ENCODE results near the gene AXIN2.

Gene AXIN2

GRCh38 chr17:65584604-65585521, 23.4 kb upstream of the AXIN2 start:
- no peak for FAIRE-seq
- no peak for DNase-seq (ENCODE audit: extremely low spot score, insufficient read length, low read depth)

GRCh38 chr17:65583921-65584603, 22.6 kb upstream of the AXIN2 start:
- DNase-seq (ENCODE audit: extremely low spot score, insufficient read length, low read depth), result no peak
- FAIRE-seq, result no peak

GRCh38 chr17:65576939-65577338, 15.5 kb upstream of the AXIN2 start:
- DNase-seq (ENCODE audit: extremely low spot score, insufficient read length, low read depth), result no peak
- no peak for FAIRE-seq

- no peak for DNase-seq (ENCODE audit: extremely low spot score, insufficient read length, low read depth)
- no peak for FAIRE-seq
Measured at GRCh38 chr17:65573282-65573602, 11.8 kb upstream of the AXIN2 start.

GRCh38 chr17:65572581-65573281, 11.3 kb upstream of the AXIN2 start:
- DNase-seq (ENCODE audit: extremely low spot score, insufficient read length, low read depth) (no peak), FAIRE-seq (no peak)

- no peak for DNase-seq (ENCODE audit: extremely low spot score, insufficient read length, low read depth)
- no peak for FAIRE-seq
Measured at GRCh38 chr17:65572186-65572580, 10.7 kb upstream of the AXIN2 start.

- no peak for FAIRE-seq
- no peak for DNase-seq (ENCODE audit: extremely low spot score, insufficient read length, low read depth)
Measured at GRCh38 chr17:65568918-65569317, 7.5 kb upstream of the AXIN2 start.

GRCh38 chr17:65567566-65567965, 6.1 kb upstream of the AXIN2 start:
- FAIRE-seq (no peak), DNase-seq (ENCODE audit: extremely low spot score, insufficient read length, low read depth) (no peak)

- DNase-seq (ENCODE audit: extremely low spot score, insufficient read length, low read depth) (no peak), FAIRE-seq (no peak)
Measured at GRCh38 chr17:65565559-65565958, 4.1 kb upstream of the AXIN2 start.

- DNase-seq (ENCODE audit: extremely low spot score, insufficient read length, low read depth) (no peak), FAIRE-seq (no peak)
Measured at GRCh38 chr17:65564793-65565192, 3.3 kb upstream of the AXIN2 start.

GRCh38 chr17:65562206-65562531, 721 bp upstream of the AXIN2 start:
- FAIRE-seq, result no peak
- no peak for DNase-seq (ENCODE audit: extremely low spot score, insufficient read length, low read depth)

- DNase-seq (ENCODE audit: extremely low spot score, insufficient read length, low read depth) (no peak), FAIRE-seq (no peak)
Measured at GRCh38 chr17:65560628-65561451, 608 bp downstream of the AXIN2 start.

- FAIRE-seq, result no peak
- no peak for DNase-seq (ENCODE audit: extremely low spot score, insufficient read length, low read depth)
Measured at GRCh38 chr17:65559804-65560627, 1.4 kb downstream of the AXIN2 start.

GRCh38 chr17:65559461-65559803, 2.0 kb downstream of the AXIN2 start:
- DNase-seq (ENCODE audit: extremely low spot score, insufficient read length, low read depth) (no peak), FAIRE-seq (no peak)

GRCh38 chr17:65558683-65559460, 2.6 kb downstream of the AXIN2 start:
- FAIRE-seq (no peak), DNase-seq (ENCODE audit: extremely low spot score, insufficient read length, low read depth) (no peak)

GRCh38 chr17:65558311-65558682, 3.2 kb downstream of the AXIN2 start:
- DNase-seq (ENCODE audit: extremely low spot score, insufficient read length, low read depth), result no peak
- FAIRE-seq, result no peak

- no peak for FAIRE-seq
Measured at GRCh38 chr17:65557349-65558310, 3.8 kb downstream of the AXIN2 start.

GRCh38 chr17:65556910-65557348, 4.5 kb downstream of the AXIN2 start:
- DNase-seq (ENCODE audit: extremely low spot score, insufficient read length, low read depth) (no peak), FAIRE-seq (no peak)

More at GRCh38 chr17:65557349-65558310, 3.8 kb downstream of the AXIN2 start:
- DNase-seq (ENCODE audit: extremely low spot score, insufficient read length, low read depth), result no peak

Measured in GM18507 (cell line).